Peyer's patch (tissue), 4 donors: ENCODE data around the gene RGL3. TPM values are rescaled to one million over a fixed set of nuclear protein-coding genes. Genes with fewer than 3 reads are reported as not detected.

ENCODE experiments used
- DNase-seq, 3 donors: peaks; one replicate each; pipeline ENCODE4 v3.0.0-alpha.2; 2017 to 2019
- H3K27ac ChIP-seq, 4 donors: fragments of 200-600 bp; sonication (generic); one replicate each; pipeline ENCODE4 v1.5.1; 2016 to 2019
- H3K27me3 ChIP-seq, 2 donors: fragments of 200-600 bp; sonication (generic); one replicate each; pipeline ENCODE4 v1.5.1; 2019
- H3K36me3 ChIP-seq, 3 donors: fragments of 200-600 bp; sonication (generic); one replicate each; pipeline ENCODE4 v1.5.1; 2016 to 2019
- H3K4me1 ChIP-seq, 4 donors: fragments of 200-600 bp; sonication (generic); one replicate each; pipeline ENCODE4 v1.5.1; 2016 to 2019
- H3K4me3 ChIP-seq, 4 donors: fragments of 200-600 bp; sonication (generic); 1 replicate in 3 of 4; 2 replicates in 1 of 4; pipeline ENCODE4 v1.5.1; 2016 to 2019; ENCODE audit warnings: mild to moderate bottlenecking in 1 of 4
- H3K9me3 ChIP-seq, 4 donors: fragments of 200-600 bp; sonication (generic); one replicate each; pipeline ENCODE4 v1.5.1; 2016 to 2019; ENCODE audit warnings: mild to moderate bottlenecking in 1 of 4
- POLR2A ChIP-seq, 2 donors: fragments of 450-650 bp; IDR thresholded peaks; one replicate each; pipeline ENCODE4 v1.5.1; 2017; ENCODE audit warnings: antibody characterized with exemption in 2 of 2, mild to moderate bottlenecking in 2 of 2, moderate library complexity in 2 of 2
- total RNA-seq, 4 donors: library from RNA; depleted of rRNA; stranded (reverse); fragments of >200 nt; gene quantifications; one replicate each; pipeline ENCODE4 v1.1.0, GENCODE V29; 2016
- TF ChIP-seq, protein P1 (sequence below), 6 experiments: fragments of 450-650 bp in 4 of 6; fragments of 200-600 bp in 2 of 6; sonication (generic) in 1 of 6; IDR thresholded peaks; one replicate each; pipeline ENCODE4 v1.5.1; 2017 to 2019; ENCODE audit warnings: antibody characterized with exemption in 6 of 6, mild to moderate bottlenecking in 3 of 6, moderate library complexity in 1 of 6

Gene RGL3
- total RNA-seq, 4 donors from 2014 or later: 2.5 to 51.2 (median 6.3) TPM

DNA sequence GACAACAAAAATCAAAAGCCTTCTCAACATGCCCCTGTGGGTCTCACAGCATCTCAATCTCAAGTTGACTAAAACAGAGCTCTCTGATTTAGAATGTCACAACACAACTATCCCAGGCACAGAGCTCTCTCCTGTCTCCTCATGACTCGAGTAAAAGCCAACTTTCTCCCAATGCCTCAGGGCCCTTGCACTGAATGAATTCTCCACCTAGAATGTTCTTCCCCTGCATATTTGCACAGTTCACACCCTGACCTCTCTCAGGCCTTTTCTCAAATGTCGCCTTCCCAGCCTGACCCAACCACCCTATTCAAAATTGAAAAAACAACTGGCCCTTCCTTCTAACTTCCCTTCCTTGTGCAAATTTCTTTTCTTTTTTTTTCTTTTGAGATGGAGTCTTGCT lies 48.4 kb downstream of the RGL3 start:
- TF ChIP-seq, protein P1, sequence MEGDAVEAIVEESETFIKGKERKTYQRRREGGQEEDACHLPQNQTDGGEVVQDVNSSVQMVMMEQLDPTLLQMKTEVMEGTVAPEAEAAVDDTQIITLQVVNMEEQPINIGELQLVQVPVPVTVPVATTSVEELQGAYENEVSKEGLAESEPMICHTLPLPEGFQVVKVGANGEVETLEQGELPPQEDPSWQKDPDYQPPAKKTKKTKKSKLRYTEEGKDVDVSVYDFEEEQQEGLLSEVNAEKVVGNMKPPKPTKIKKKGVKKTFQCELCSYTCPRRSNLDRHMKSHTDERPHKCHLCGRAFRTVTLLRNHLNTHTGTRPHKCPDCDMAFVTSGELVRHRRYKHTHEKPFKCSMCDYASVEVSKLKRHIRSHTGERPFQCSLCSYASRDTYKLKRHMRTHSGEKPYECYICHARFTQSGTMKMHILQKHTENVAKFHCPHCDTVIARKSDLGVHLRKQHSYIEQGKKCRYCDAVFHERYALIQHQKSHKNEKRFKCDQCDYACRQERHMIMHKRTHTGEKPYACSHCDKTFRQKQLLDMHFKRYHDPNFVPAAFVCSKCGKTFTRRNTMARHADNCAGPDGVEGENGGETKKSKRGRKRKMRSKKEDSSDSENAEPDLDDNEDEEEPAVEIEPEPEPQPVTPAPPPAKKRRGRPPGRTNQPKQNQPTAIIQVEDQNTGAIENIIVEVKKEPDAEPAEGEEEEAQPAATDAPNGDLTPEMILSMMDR (IDR thresholded peaks at IDR 0.05): no peak
- no peak for TF ChIP-seq POLR2A (IDR thresholded peaks at IDR 0.05)
- Histone ChIP-seq H3K27me3 (no peaks in the 10 kb centered on the region), H3K4me3 (no peak overlapping the region), H3K9me3 (no peaks in the 10 kb centered on the region), H3K36me3 (peaks cover 0 to 7% (median 0%) of the 10 kb centered on the region in 3 donors), H3K4me1 (peaks cover 0 to 11% (median 4%) of the 10 kb centered on the region in 4 donors), H3K27ac (no peak overlapping the region)
- DNase-seq: no peak

DNA sequence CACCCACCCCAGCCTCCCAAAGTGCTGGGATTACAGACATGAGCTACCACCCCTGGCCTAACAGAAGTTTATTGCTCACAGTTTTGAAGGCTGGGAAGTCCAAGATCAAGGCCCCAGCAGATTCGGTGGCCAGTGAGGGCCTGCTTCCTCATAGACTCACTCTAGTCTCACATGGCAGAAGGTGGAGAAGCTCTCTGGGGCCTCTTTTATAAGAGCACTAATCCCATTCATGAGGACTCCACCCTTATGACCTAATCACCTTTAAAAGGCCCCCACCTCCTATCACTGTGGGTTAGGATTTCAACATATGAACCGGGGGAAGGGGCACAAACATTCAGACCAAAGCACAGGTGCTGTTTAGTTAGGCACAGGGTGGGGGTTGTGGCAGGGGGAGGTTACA lies 51.6 kb downstream of the RGL3 start:
- peaks cover 0 to 7% (median 0%) of the 10 kb centered on the region in 3 donors for H3K36me3 ChIP-seq

DNA sequence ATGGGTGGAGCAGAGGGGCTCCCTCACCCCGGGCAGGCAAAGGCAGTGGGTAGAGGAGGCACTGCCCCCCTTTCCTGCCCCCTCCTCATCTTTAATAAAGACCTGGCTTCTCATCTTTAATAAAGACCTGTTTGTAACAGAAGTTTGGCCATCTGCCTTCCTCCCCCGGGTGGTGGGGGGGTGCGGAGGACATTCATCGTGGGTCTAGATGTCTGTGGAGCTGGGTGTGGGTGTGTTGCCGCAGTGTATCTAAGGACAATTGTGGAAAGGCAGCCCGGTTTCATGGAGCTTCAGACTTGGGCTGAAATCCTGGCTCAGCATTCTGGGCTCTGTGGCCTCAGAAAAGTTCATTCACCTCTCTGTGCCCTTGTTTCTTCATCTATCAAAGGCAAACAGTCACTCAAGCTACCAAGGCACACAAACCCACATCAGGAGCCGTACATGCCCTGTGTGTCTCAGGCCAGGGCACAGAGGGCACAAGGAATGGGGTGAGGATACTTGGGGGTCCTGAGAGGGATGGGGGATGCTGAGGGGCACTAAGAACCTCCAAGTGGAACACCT lies 53.5 kb downstream of the RGL3 start:
- H3K4me3 ChIP-seq: no peak overlapping the region
- DNase-seq: no peak
- H3K27ac ChIP-seq: no peak overlapping the region
- no peaks in the 10 kb centered on the region for H3K27me3 ChIP-seq
- H3K9me3 ChIP-seq: no peaks in the 10 kb centered on the region
- peaks cover 0 to 7% (median 0%) of the 10 kb centered on the region in 3 donors for H3K36me3 ChIP-seq
- TF ChIP-seq POLR2A (IDR thresholded peaks at IDR 0.05): no peak
- TF ChIP-seq, protein P1 (IDR thresholded peaks at IDR 0.05): no peak
- peaks cover 0 to 5% (median 0%) of the 10 kb centered on the region in 4 donors for H3K4me1 ChIP-seq

More for the DNA sequence above, 51.6 kb downstream of the RGL3 start:
- no peaks in the 10 kb centered on the region for H3K4me1 ChIP-seq
- H3K9me3 ChIP-seq: no peaks in the 10 kb centered on the region
- DNase-seq: no peak
- no peak for TF ChIP-seq POLR2A (IDR thresholded peaks at IDR 0.05)
- TF ChIP-seq, protein P1 (IDR thresholded peaks at IDR 0.05): no peak
- no peak overlapping the region for H3K4me3 ChIP-seq
- H3K27ac ChIP-seq: no peak overlapping the region
- no peaks in the 10 kb centered on the region for H3K27me3 ChIP-seq

DNA sequence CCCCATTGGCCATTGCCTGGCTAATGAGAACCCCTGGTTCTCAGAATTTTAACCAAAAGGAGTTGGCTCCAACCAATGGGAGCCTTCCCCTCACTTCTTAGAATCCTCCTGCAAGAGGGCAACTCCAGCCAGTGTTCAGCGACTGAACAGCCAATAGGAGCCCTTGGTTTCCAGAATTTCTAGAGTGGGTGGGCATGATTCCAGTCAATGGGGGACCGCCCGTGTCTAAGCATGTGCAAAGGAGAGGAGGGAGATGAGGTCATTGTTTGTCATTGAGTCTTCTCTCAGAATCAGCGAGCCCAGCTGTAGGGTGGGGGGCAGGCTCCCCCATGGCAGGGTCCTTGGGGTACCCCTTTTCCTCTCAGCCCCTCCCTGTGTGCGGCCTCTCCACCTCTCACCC lies 54.2 kb downstream of the RGL3 start:
- Histone ChIP-seq H3K4me3 (no peak overlapping the region), H3K9me3 (no peaks in the 10 kb centered on the region), H3K36me3 (peaks cover 0 to 7% (median 0%) of the 10 kb centered on the region in 3 donors), H3K27ac (no peak overlapping the region), H3K27me3 (no peaks in the 10 kb centered on the region), H3K4me1 (peaks cover 0 to 5% (median 0%) of the 10 kb centered on the region in 4 donors)
- TF ChIP-seq POLR2A (IDR thresholded peaks at IDR 0.05): no peak
- no peak for DNase-seq

DNA sequence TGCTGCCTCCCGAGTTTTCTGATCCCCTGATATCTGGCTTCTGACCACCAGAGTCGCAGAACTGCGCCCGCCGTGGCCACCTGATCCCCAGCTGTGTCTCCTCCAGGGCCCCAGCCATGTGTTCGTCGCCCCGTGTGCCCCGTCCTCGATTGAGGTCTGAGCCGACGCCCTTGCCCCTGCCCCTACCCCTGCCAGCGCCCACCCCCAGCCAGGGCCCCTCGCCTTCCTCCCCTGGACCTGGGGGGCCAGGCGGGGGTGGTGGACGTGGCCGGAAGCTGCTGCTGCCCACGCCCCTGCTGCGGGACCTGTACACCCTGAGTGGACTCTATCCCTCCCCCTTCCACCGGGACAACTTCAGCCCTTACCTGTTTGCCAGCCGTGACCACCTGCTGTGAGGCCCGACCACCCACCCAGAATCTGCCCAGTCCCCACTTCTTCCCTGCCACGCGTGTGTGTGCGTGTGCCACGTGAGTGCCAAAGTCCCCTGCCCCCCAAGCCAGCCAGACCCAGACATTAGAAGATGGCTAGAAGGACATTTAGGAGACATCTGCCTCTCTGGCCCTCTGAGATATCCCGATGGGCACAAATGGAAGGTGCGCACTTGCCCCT lies 54.7 kb downstream of the RGL3 start:
- Histone ChIP-seq H3K4me1 (peaks cover 0 to 5% (median 0%) of the 10 kb centered on the region in 4 donors), H3K27me3 (no peaks in the 10 kb centered on the region), H3K4me3 (no peak overlapping the region), H3K27ac (no peak overlapping the region), H3K36me3 (peaks cover 0 to 7% (median 0%) of the 10 kb centered on the region in 3 donors), H3K9me3 (no peaks in the 10 kb centered on the region)
- TF ChIP-seq, protein P1 (IDR thresholded peaks at IDR 0.05): no peak
- no peak for TF ChIP-seq POLR2A (IDR thresholded peaks at IDR 0.05)
- DNase-seq: no peak

DNA sequence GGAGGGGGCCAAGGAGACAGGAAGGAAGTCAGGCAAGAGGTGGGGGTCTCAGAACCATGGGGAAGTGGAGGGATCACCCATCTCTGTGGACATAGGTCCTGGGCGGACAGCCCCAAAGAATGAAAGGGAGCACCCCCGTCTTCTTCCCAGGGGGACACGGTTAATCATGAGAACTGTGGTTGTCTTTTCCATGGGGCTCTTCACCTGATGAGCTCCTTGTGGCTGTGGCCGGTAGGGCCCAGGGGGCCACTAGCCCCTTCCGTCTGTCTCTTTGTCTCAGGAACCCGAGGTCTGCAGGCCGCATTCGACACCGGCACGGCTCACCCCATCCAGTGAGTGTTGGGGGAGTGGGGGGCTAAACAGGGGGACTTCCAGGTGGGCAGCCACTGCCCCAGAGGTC lies 55.2 kb downstream of the RGL3 start:
- no peak for DNase-seq
- H3K27me3 ChIP-seq: no peaks in the 10 kb centered on the region
- H3K27ac ChIP-seq: no peak overlapping the region
- peaks cover 0 to 5% (median 0%) of the 10 kb centered on the region in 4 donors for H3K4me1 ChIP-seq
- no peaks in the 10 kb centered on the region for H3K9me3 ChIP-seq
- H3K4me3 ChIP-seq: no peak overlapping the region
- TF ChIP-seq POLR2A (IDR thresholded peaks at IDR 0.05): no peak
- TF ChIP-seq, protein P1 (IDR thresholded peaks at IDR 0.05): no peak
- H3K36me3 ChIP-seq: peaks cover 0 to 7% (median 0%) of the 10 kb centered on the region in 3 donors
